SJCRH30 (cell line): ENCODE data around the gene GLDC. TPM values are rescaled to one million over a fixed set of nuclear protein-coding genes. Genes with fewer than 3 reads are reported as not detected.
"Not testable (repeated sequence)": the region's sequence is repeated elsewhere in the genome, so short reads cannot be mapped to it uniquely, and the experiment has no call there.

Source experiments
- DNase-seq, 2 experiments: peaks; one replicate each; pipeline ENCODE4 v3.0.0-alpha.2; 2015 to 2020
- H3K27ac ChIP-seq: fragments of 250-450 bp; sonication (Bioruptor Pico); 2 replicates; pipeline ENCODE4 v1.5.1; 2020; ENCODE audit warnings: mild to moderate bottlenecking, moderate library complexity
- H3K27me3 ChIP-seq: fragments of 250-450 bp; sonication (Bioruptor Pico); 2 replicates; pipeline ENCODE4 v1.5.1; 2020; ENCODE audit warnings: mild to moderate bottlenecking, moderate library complexity
- H3K36me3 ChIP-seq: fragments of 250-450 bp; sonication (Bioruptor Pico); 2 replicates; pipeline ENCODE4 v1.5.1; 2020; ENCODE audit warnings: mild to moderate bottlenecking, moderate library complexity
- H3K4me1 ChIP-seq: fragments of 250-450 bp; sonication (Bioruptor Pico); 2 replicates; pipeline ENCODE4 v1.5.1; 2020; ENCODE audit warnings: mild to moderate bottlenecking, moderate library complexity
- H3K4me3 ChIP-seq: fragments of 250-450 bp; sonication (Bioruptor Pico); 2 replicates; pipeline ENCODE4 v1.5.1; 2020; ENCODE audit warnings: mild to moderate bottlenecking, moderate library complexity
- H3K9me3 ChIP-seq: fragments of 250-450 bp; sonication (Bioruptor Pico); replicated peaks from 2 replicates; pipeline ENCODE4 v1.5.1; 2020; ENCODE audit warnings: mild to moderate bottlenecking, moderate library complexity
- total RNA-seq: library from RNA; depleted of rRNA; stranded (reverse); fragments of >200 nt; shearing (Covaris generic); gene quantifications from 2 replicates; pipeline ENCODE4 v1.2.3, GENCODE V29; 2014

GLDC gene
- total RNA-seq, 1 experiment from 2014 or later, result not detected

DNA sequence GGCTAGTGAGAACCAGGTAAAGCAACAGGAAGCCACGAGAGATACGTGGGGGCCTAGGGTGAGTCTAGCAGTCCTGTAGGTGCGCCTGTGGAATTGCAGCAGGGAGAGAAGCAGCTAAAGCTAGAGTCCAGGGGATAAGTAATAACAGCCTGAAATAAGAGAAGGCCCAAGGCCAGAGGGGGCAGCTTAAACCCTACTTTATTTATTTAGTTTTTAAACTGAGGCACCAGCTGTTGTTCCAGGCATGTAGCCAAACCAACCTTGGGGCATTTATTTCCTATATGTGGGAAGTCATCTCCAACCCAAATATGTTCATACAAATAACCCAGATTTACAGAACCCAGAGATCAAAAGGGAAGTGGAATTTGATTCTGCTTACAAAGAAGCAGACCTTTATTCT lies 93.5 kb downstream of the GLDC start:
- Histone ChIP-seq H3K27ac (no peak overlapping the region), H3K4me3 (no peak overlapping the region), H3K9me3 (no peaks in the 10 kb centered on the region), H3K36me3 (no peaks in the 10 kb centered on the region), H3K4me1 (peaks cover 28% of the 10 kb centered on the region), H3K27me3 (no peaks in the 10 kb centered on the region)
- peak; percentile 85 to 92 for DNase-seq

GRCh38 chr9:6551136-6551535 lies 94.4 kb downstream of the GLDC start:
- Histone ChIP-seq H3K27me3 (no peaks in the 10 kb centered on the region), H3K4me1 (peaks cover 28% of the 10 kb centered on the region), H3K27ac (no peak overlapping the region), H3K36me3 (no peaks in the 10 kb centered on the region), H3K4me3 (no peak overlapping the region), H3K9me3 (no peaks in the 10 kb centered on the region)
- peak in 1 of 2 experiments; percentile 20 for DNase-seq

GRCh38 chr9:6549106-6549800 lies 96.3 kb downstream of the GLDC start:
- peaks cover 28% of the 10 kb centered on the region for H3K4me1 ChIP-seq

GRCh38 chr9:6545017-6545691 lies 100.4 kb downstream of the GLDC start:
- H3K36me3 ChIP-seq, result no peaks in the 10 kb centered on the region
- no peak overlapping the region for H3K27ac ChIP-seq
- no peaks in the 10 kb centered on the region for H3K9me3 ChIP-seq
- H3K4me3 ChIP-seq, result no peak overlapping the region
- H3K27me3 ChIP-seq, result no peaks in the 10 kb centered on the region
- no peak for DNase-seq
- H3K4me1 ChIP-seq, result peaks cover 5% of the 10 kb centered on the region; the same call in 1 of the 2 replicates

More at GRCh38 chr9:6549106-6549800, 96.3 kb downstream of the GLDC start:
- peak; percentile 72 to 77 for DNase-seq
- no peaks in the 10 kb centered on the region for H3K27me3 ChIP-seq
- H3K4me3 ChIP-seq, result peak overlapping the region; percentile 50
- no peaks in the 10 kb centered on the region for H3K36me3 ChIP-seq
- no peaks in the 10 kb centered on the region for H3K9me3 ChIP-seq
- no peak overlapping the region for H3K27ac ChIP-seq

GRCh38 chr9:6543204-6543603 lies 102.3 kb downstream of the GLDC start:
- H3K9me3 ChIP-seq, result no peaks in the 10 kb centered on the region
- no peaks in the 10 kb centered on the region for H3K27me3 ChIP-seq
- no peak overlapping the region for H3K4me3 ChIP-seq
- H3K27ac ChIP-seq, result no peak overlapping the region
- DNase-seq, result no peak
- H3K36me3 ChIP-seq, result no peaks in the 10 kb centered on the region
- peaks cover 2% of the 10 kb centered on the region; the same call in 1 of the 2 replicates for H3K4me1 ChIP-seq

DNA sequence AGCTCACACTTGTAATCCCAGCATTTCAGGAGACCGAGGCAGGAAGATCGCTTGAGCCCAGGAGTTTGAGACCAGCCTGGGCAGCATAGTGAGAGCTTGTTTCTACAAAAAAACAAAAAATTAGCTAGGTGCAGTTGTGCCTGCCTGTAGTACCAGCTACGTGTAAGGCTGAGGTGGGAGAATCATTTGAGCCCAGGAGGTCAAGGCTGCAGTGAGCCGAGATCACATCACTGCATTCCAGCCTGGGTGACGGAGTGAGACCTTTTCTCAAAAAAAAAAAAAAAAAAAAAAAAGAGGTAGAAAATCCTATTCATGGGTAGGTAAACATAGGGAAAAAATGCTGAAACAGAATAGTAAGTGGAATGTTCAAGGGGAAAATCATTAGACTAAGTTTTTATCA lies 102.9 kb downstream of the GLDC start:
- not testable (repeated sequence) for H3K27me3 ChIP-seq, H3K9me3 ChIP-seq, H3K27ac ChIP-seq, H3K36me3 ChIP-seq, DNase-seq, H3K4me1 ChIP-seq, H3K4me3 ChIP-seq

DNA sequence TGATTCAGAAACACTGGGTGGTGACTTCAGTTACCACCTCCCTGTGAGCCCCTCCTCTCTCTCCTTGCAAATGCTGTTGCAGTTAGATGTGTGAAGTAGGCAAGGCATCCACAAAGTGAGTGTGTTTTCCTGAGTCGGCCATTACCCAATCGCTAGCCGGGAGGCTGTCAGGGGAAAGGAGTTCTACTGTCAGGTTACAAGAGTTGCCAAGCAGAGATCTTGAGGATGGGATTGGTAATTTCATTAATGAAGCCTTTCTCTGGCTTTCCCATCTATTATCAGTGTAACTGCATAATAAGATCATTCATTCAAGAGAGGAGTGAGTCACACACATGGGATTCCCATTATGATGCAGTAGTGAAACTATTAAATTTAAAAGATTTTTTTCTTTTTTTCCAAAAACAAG lies 106.9 kb downstream of the GLDC start:
- H3K9me3 ChIP-seq, result no peaks in the 10 kb centered on the region
- H3K4me1 ChIP-seq, result no peaks in the 10 kb centered on the region
- no peak overlapping the region for H3K4me3 ChIP-seq
- H3K27ac ChIP-seq, result no peak overlapping the region
- no peaks in the 10 kb centered on the region for H3K36me3 ChIP-seq
- DNase-seq, result no peak
- no peaks in the 10 kb centered on the region for H3K27me3 ChIP-seq

- no peaks in the 10 kb centered on the region for H3K9me3 ChIP-seq
- no peaks in the 10 kb centered on the region for H3K4me1 ChIP-seq
- H3K4me3 ChIP-seq, result no peak overlapping the region
- H3K27ac ChIP-seq, result no peak overlapping the region
- no peaks in the 10 kb centered on the region for H3K36me3 ChIP-seq
- DNase-seq, result no peak
- H3K27me3 ChIP-seq, result no peaks in the 10 kb centered on the region
These were observed 109.9 kb downstream of the GLDC start for GRCh38 chr9:6535594-6535993.

- H3K27me3 ChIP-seq, result no peaks in the 10 kb centered on the region
- H3K36me3 ChIP-seq, result no peaks in the 10 kb centered on the region
- DNase-seq, result no peak
- H3K4me3 ChIP-seq, result no peak overlapping the region
- no peaks in the 10 kb centered on the region for H3K9me3 ChIP-seq
- H3K27ac ChIP-seq, result no peak overlapping the region
- H3K4me1 ChIP-seq, result no peaks in the 10 kb centered on the region
These were observed 120.0 kb downstream of the GLDC start for GRCh38 chr9:6525326-6526045.

DNA sequence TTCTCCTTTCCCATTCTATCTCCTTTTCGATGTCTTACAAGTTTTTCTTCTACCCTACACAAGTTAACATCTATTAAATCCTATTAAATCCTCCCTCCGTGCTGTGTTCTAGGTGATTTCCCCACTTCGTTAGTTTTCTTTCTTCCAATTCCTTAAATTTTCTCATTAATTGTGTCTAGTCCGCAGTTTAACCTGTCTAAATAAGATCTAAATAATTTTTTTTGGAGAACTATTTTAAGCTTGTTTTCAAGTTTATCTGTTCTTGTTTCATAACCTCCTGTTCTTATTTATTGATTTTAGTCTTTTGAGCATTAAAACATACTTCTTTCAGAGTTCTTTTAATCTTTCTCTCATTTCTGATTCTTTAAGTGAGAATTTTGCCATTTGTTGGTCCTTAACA lies 123.3 kb downstream of the GLDC start:
- Histone ChIP-seq H3K36me3 (no peaks in the 10 kb centered on the region), H3K27me3 (no peaks in the 10 kb centered on the region), H3K27ac (no peak overlapping the region), H3K4me3 (no peak overlapping the region), H3K4me1 (no peaks in the 10 kb centered on the region), H3K9me3 (no peaks in the 10 kb centered on the region)
- DNase-seq, result no peak

DNA sequence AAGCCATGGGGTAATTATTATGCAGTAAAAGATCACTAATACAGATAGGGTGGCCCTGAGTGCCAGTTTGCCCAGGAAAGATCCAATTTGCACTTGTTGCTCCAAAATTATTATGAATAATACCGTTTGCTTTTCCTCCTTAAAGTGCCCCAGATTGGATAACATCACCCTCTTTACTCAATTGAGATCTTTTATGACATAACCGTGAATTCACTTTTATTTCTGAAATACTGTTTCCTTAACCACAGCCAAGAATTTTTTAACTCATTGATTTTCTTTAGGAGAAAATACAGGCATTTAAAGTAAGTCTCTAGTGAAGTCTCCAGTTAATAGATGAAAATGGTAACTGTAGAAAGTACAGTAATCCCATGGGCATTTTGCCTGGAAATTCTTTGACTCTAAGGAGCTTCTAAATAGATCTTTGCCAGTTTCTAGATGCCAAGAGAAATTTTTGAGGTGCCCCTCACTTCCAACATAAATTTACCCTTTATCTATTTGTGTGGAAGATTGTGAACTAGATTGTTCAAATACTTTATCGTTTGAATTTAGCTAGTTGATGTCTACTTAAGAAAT lies 133.4 kb downstream of the GLDC start:
- DNase-seq, result no peak
- H3K27ac ChIP-seq, result no peak overlapping the region
- H3K27me3 ChIP-seq, result no peaks in the 10 kb centered on the region
- H3K4me1 ChIP-seq, result no peaks in the 10 kb centered on the region
- no peaks in the 10 kb centered on the region for H3K9me3 ChIP-seq
- H3K36me3 ChIP-seq, result peaks cover 5% of the 10 kb centered on the region; the same call in 1 of the 2 replicates
- no peak overlapping the region for H3K4me3 ChIP-seq

GRCh38 chr9:6506571-6506970 lies 139.0 kb downstream of the GLDC start:
- Histone ChIP-seq H3K9me3 (no peaks in the 10 kb centered on the region), H3K36me3 (peaks cover 26% of the 10 kb centered on the region; the same call in 1 of the 2 replicates), H3K27me3 (no peaks in the 10 kb centered on the region), H3K4me1 (no peaks in the 10 kb centered on the region), H3K4me3 (no peak overlapping the region), H3K27ac (no peak overlapping the region)
- no peak for DNase-seq

DNA sequence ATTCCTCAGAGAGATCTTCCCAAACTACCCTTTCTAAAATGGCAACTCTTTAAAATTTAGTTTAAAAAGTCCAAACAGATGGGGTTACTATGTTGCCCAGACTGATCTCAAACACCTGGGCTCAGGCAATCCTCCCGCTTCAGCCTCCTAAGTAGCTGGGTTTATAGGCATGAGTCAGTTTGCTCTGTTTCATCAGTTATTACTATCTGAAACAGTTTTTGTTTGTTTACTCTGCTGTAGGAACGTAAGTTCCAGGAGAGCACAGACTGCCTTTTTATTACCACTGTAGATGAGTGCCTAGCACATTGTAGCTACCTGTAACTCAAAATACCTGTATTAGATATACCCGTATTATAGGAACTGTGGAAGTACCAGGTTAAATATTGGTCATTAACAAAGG lies 143.1 kb downstream of the GLDC start:
- peaks cover 36% of the 10 kb centered on the region for H3K36me3 ChIP-seq
- no peak overlapping the region for H3K4me3 ChIP-seq
- no peak overlapping the region for H3K27ac ChIP-seq
- H3K27me3 ChIP-seq, result no peaks in the 10 kb centered on the region
- no peaks in the 10 kb centered on the region for H3K9me3 ChIP-seq
- H3K4me1 ChIP-seq, result no peaks in the 10 kb centered on the region
- no peak for DNase-seq

- no peaks in the 10 kb centered on the region for H3K4me1 ChIP-seq
- no peak overlapping the region for H3K4me3 ChIP-seq
- H3K36me3 ChIP-seq, result peaks cover 41% of the 10 kb centered on the region
- no peaks in the 10 kb centered on the region for H3K9me3 ChIP-seq
- no peak for DNase-seq
- H3K27me3 ChIP-seq, result no peaks in the 10 kb centered on the region
- H3K27ac ChIP-seq, result no peak overlapping the region
These were observed 143.9 kb downstream of the GLDC start for GRCh38 chr9:6501526-6502210.
